ENCODE measurements around the gene GGT7.
A peak's percentile ranks its signal among the peaks of the same experiment; 100 is the strongest.
"Not testable (repeated sequence)": the region's sequence is repeated elsewhere in the genome, so short reads cannot be mapped to it uniquely, and the experiment has no call there.

Gene GGT7

GRCh38 chr20:34849778-34850177 lies 22.9 kb downstream of the GGT7 start:
- no peak for DNase-seq (ENCODE audit: low read depth in 2 of 3, low spot score in 1 of 3)

GRCh38 chr20:34848597-34848996 lies 24.1 kb downstream of the GGT7 start:
- DNase-seq (ENCODE audit: low read depth in 2 of 3, low spot score in 1 of 3) = no peak

- no peak for DNase-seq (ENCODE audit: low read depth in 2 of 3, low spot score in 1 of 3)
Measured at GRCh38 chr20:34843421-34843820, 29.2 kb downstream of the GGT7 start.

- DNase-seq (ENCODE audit: low read depth in 2 of 3, low spot score in 1 of 3) = no peak
Measured at GRCh38 chr20:34842143-34842542, 30.5 kb downstream of the GGT7 start.

- no peak for DNase-seq (ENCODE audit: low read depth in 2 of 3, low spot score in 1 of 3)
Measured at GRCh38 chr20:34834459-34834893, 38.2 kb downstream of the GGT7 start.

GRCh38 chr20:34831936-34832335 lies 40.7 kb downstream of the GGT7 start:
- DNase-seq (ENCODE audit: low read depth in 2 of 3, low spot score in 1 of 3) = no peak

GRCh38 chr20:34829191-34829590 lies 43.5 kb downstream of the GGT7 start:
- DNase-seq (ENCODE audit: low read depth in 2 of 3, low spot score in 1 of 3) = no peak

- peak; percentile 79 to 89 (median 81) for DNase-seq (ENCODE audit: low read depth in 2 of 3, low spot score in 1 of 3)
Measured at GRCh38 chr20:34825530-34826362, 46.9 kb downstream of the GGT7 start, which contains the start of gene NCOA6. TSS of gene NCOA6 (minus strand) at chr20:34825651. CDS start at chr20:34782355, 43,296 bp downstream.

GRCh38 chr20:34824806-34825529 lies 47.7 kb downstream of the GGT7 start:
- peak; percentile 29 to 57 (median 41) for DNase-seq (ENCODE audit: low read depth in 2 of 3, low spot score in 1 of 3)

GRCh38 chr20:34824452-34824805 lies 48.2 kb downstream of the GGT7 start:
- DNase-seq (ENCODE audit: low read depth in 2 of 3, low spot score in 1 of 3) = peak; percentile 63 to 72 (median 70)

- no peak for DNase-seq (ENCODE audit: low read depth in 2 of 3, low spot score in 1 of 3)
Measured at GRCh38 chr20:34824026-34824425, 48.6 kb downstream of the GGT7 start.

- no peak for DNase-seq (ENCODE audit: low read depth in 2 of 3, low spot score in 1 of 3)
Measured at GRCh38 chr20:34820805-34821578, 51.7 kb downstream of the GGT7 start.

GRCh38 chr20:34817801-34818200 lies 54.9 kb downstream of the GGT7 start:
- DNase-seq (ENCODE audit: low read depth in 2 of 3, low spot score in 1 of 3) = no peak

- DNase-seq (ENCODE audit: low read depth in 2 of 3, low spot score in 1 of 3) = no peak
Measured at GRCh38 chr20:34817072-34817471, 55.6 kb downstream of the GGT7 start.

- no peak for DNase-seq (ENCODE audit: low read depth in 2 of 3, low spot score in 1 of 3)
Measured at GRCh38 chr20:34815636-34816035, 57.0 kb downstream of the GGT7 start.

GRCh38 chr20:34808583-34808982 lies 64.1 kb downstream of the GGT7 start:
- DNase-seq (ENCODE audit: low read depth in 2 of 3, low spot score in 1 of 3) = no peak

- not testable (repeated sequence) for DNase-seq (ENCODE audit: low read depth in 2 of 3, low spot score in 1 of 3)
Measured at GRCh38 chr20:34807944-34808465, 64.7 kb downstream of the GGT7 start.

- DNase-seq (ENCODE audit: low read depth in 2 of 3, low spot score in 1 of 3) = no peak
Measured at GRCh38 chr20:34806255-34806654, 66.4 kb downstream of the GGT7 start.

GRCh38 chr20:34798871-34799270 lies 73.8 kb downstream of the GGT7 start:
- no peak for DNase-seq (ENCODE audit: low read depth in 2 of 3, low spot score in 1 of 3)

- DNase-seq (ENCODE audit: low read depth in 2 of 3, low spot score in 1 of 3) = no peak
Measured at GRCh38 chr20:34798328-34798727, 74.3 kb downstream of the GGT7 start.

All from stimulated activated CD4-positive, alpha-beta T cell treated with anti-CD3 and anti-CD28 coated beads, Interleukin-12 subunit alpha, Interleukin-12 subunit beta, amount 100 ng/mL, for 48 hours (primary cell).